Suprapubic skin (tissue), 4 donors: Measurements from ENCODE around the gene ZCCHC17.

ENCODE experiments used
- CTCF ChIP-seq, 2 donors: fragments of 200-600 bp in 1 of 2; fragments of 450-650 bp in 1 of 2; sonication (generic) in 1 of 2; IDR thresholded peaks; one replicate each; pipeline ENCODE4 v1.5.1; 2016 to 2019; ENCODE audit warnings: antibody characterized with exemption in 2 of 2, mild to moderate bottlenecking in 1 of 2, moderate library complexity in 1 of 2
- EP300 ChIP-seq: sonication (generic); formaldehyde crosslinking; IDR thresholded peaks from one replicate; pipeline ENCODE4 v1.6.1; 2017; ENCODE audit warnings: antibody characterized with exemption
- POLR2A ChIP-seq, 2 donors: fragments of 450-650 bp; IDR thresholded peaks; one replicate each; pipeline ENCODE4 v1.6.1; 2017; ENCODE audit warnings: antibody characterized with exemption in 2 of 2, mild to moderate bottlenecking in 2 of 2, moderate library complexity in 2 of 2
- POLR2AphosphoS5 ChIP-seq, 3 donors: sonication (generic); formaldehyde crosslinking; IDR thresholded peaks; one replicate each; pipeline ENCODE4 v1.6.1; 2017; ENCODE audit warnings: antibody characterized with exemption in 3 of 3

DNA sequence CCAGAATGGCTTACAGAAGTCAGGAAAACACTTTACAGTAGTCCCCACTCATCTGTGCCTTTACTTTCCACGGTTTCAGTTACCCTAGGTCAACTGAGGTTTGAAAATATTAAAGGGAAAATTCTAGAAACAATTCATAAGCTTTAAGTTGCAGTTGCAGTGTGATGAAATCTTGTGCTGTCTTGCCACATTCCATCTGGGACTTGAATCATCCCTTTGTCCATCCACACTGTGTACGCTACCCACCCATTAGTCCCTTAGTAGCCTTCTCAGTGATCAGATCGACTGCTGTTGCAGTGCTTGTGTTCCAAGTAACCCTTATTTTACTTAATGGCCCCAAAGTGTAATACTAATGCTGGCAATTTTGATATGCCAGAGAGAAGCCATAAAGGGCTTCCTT is 30.5 kb downstream of the ZCCHC17 start:
- TF ChIP-seq POLR2A (IDR thresholded peaks at IDR 0.05), result no peak
- no peak for TF ChIP-seq CTCF (IDR thresholded peaks at IDR 0.05)
- TF ChIP-seq POLR2AphosphoS5 (IDR thresholded peaks at IDR 0.05), result no peak
- TF ChIP-seq EP300, result no peak
